Liver (tissue), 3 donors: ENCODE data around the gene UBR1.

ENCODE experiments used
- GABPA ChIP-seq, 2 donors: IDR thresholded peaks in 1 of 2; conservative IDR thresholded peaks in 1 of 2; 2 replicates each; pipeline ENCODE4 v1.6.1; 2016; ENCODE audit warnings: antibody characterized with exemption in 2 of 2, mild to moderate bottlenecking in 1 of 2, moderate library complexity in 1 of 2
- HNF4G ChIP-seq: IDR thresholded peaks from 2 replicates; pipeline ENCODE4 v1.6.1; 2016; ENCODE audit warnings: antibody characterized with exemption
- RAD21 ChIP-seq, 2 donors: IDR thresholded peaks; 2 replicates each; pipeline ENCODE4 v1.6.1; 2016; ENCODE audit warnings: antibody characterized with exemption in 2 of 2, mild to moderate bottlenecking in 2 of 2
- SP1 ChIP-seq: IDR thresholded peaks from 2 replicates; pipeline ENCODE4 v1.6.1; 2018; ENCODE audit warnings: antibody characterized with exemption, mild to moderate bottlenecking
- TAF1 ChIP-seq: conservative IDR thresholded peaks from 2 replicates; pipeline ENCODE4 v1.6.1; 2016; ENCODE audit warnings: antibody characterized with exemption, mild to moderate bottlenecking
- TF ChIP-seq, protein P1 (sequence below): fragments of 150-350 bp; IDR thresholded peaks from 2 replicates; pipeline ENCODE4 v1.5.1; 2017; ENCODE audit warnings: improper control_type of control experiment, low read depth, low read length; ENCODE audit not compliant: missing input control
- TF ChIP-seq, protein P2 (sequence below): IDR thresholded peaks from 2 replicates; pipeline ENCODE4 v1.6.1; 2016; ENCODE audit warnings: antibody characterized with exemption
- donor health status: healthy.
- donor health status: healthy.

DNA sequence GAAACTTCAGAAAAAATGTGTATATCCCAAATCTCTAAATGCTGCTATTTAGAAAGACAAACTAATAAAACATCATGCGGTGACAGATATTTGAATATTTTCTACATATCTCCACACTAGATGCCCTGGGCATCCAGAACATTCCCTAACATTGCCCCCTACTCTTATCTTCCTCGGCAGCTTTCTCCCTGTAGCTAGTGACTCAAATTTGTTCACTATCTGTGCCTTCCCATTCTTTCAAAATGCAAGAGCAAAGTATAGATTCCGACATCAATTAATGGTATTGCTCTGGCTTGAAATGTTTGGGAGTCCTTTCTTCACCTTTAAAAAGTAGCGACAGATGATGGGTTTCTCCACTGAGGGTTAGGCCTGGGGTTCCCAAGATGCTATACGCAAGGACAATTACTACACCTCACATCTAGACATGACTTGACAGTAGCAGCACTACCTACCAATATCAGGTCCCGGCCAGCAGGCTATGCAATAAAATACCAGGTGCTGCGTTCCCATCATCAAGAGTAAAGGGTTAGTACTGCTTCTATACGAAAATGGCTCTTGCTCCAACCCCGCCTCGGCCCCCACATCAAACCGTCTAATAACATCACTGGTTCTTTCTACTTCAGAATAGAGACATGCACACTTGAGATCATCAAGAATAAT, 631 bp downstream of the UBR1 start:
- TF ChIP-seq GABPA (IDR thresholded peaks at IDR 0.05 in 1 of 2, conservative IDR thresholded peaks at IDR 0.05 in 1 of 2) (no peak), HNF4G (no peak), TAF1 (no peak), SP1 (no peak), RAD21 (IDR thresholded peaks at IDR 0.05) (no peak)
- TF ChIP-seq, protein P1, sequence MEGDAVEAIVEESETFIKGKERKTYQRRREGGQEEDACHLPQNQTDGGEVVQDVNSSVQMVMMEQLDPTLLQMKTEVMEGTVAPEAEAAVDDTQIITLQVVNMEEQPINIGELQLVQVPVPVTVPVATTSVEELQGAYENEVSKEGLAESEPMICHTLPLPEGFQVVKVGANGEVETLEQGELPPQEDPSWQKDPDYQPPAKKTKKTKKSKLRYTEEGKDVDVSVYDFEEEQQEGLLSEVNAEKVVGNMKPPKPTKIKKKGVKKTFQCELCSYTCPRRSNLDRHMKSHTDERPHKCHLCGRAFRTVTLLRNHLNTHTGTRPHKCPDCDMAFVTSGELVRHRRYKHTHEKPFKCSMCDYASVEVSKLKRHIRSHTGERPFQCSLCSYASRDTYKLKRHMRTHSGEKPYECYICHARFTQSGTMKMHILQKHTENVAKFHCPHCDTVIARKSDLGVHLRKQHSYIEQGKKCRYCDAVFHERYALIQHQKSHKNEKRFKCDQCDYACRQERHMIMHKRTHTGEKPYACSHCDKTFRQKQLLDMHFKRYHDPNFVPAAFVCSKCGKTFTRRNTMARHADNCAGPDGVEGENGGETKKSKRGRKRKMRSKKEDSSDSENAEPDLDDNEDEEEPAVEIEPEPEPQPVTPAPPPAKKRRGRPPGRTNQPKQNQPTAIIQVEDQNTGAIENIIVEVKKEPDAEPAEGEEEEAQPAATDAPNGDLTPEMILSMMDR: no peak
- TF ChIP-seq, protein P2, sequence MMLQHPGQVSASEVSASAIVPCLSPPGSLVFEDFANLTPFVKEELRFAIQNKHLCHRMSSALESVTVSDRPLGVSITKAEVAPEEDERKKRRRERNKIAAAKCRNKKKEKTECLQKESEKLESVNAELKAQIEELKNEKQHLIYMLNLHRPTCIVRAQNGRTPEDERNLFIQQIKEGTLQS: no peak
